ENCODE data around the gene DNAJB5.
A peak's percentile ranks its signal among the peaks of the same experiment; 100 is the strongest.
"Not testable (repeated sequence)": the region's sequence is repeated elsewhere in the genome, so short reads cannot be mapped to it uniquely, and the experiment has no call there.

The DNAJB5 gene

DNA sequence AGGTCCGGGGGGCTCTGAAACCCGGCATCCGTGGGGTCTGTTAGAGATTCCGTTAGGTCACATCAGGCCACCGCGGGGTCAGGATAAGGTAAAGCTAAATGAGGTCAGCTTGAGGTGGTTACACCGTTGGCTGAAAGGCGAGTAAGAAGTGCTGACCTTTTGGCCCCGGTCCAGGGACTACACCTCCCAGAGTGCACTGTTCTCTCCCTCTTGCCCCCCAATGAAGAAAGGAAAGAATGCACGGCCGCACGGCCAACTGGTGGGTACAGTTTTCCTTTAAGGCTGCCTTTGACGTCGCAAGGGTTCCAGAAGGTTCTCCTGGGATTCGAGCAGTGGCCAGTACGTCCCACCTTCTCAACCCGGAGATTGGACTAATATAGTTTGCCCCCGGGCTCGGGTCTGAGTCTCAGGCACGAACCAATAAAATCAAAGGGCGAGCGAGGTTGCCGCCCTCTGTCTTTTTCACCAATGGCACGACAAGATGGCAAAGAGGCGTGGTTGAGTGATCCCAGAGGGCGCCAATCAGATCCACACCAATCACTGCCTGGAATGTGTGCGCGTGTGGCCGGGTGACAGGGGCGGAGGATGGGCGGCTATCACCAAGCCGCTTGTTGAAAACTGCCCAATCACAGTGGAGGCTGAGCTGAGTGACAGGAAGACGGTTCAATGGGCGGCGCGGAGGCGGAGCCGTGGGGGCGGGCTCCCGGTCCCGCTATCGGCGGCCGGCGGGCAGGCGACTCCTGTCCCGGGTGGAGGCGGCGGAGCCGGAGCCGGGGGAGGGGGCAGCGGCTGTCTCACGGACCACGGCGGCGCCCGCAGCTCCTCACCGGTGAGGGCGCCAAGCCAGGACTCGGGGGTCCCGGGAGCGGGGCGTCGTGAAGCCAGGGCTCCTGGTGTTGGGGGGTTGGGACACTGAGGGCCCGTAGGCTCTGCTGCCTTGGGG, at the start of gene DNAJB5:
Gene DNAJB5, plus strand, starts transcription at position 743 of the 943 bp plus-strand sequence. CDS start 886 bp downstream, outside the sequence.
- ATAC-seq (peak; percentile 89), DNase-seq (peak; percentile 97)

DNA sequence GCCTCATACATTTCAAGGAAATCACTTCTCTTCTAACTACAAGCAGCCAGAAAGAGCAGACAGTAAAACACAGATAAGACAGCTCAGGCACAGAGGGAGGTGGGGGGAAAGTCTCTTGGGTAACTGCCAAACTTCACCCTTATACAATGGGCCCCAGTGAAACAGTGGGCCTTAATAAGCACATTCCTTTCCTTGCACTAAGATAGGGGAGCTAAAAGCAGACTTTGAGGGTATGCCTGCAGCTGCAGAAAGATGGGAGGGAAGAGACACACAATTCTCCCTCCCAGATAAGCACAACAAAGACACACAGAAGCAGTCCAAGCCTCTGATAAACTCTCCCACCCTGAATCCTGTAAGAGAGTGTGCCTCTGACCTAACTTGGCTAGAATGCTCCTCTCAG, 49.6 kb upstream of the DNAJB5 start:
- not testable (repeated sequence) for DNase-seq, ATAC-seq

DNA sequence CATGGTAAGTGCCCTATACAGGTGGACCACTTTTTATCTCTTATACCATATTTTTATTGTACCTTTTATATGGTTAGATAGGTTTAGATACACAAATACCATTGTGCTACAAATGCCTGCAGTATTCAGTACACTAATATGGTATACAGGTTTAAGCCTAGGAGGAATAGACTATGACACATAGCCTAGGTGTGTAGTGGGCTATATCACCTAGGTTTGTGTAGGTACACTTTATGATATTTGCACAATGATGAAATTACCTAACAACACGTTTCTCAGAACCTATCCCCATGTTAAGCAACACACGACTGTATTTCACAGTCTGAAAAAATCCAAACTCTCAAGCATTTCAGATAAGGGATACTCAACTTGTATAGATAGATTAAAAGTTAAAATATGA, 41.1 kb upstream of the DNAJB5 start:
- no peak for ATAC-seq
- DNase-seq: no peak

DNA sequence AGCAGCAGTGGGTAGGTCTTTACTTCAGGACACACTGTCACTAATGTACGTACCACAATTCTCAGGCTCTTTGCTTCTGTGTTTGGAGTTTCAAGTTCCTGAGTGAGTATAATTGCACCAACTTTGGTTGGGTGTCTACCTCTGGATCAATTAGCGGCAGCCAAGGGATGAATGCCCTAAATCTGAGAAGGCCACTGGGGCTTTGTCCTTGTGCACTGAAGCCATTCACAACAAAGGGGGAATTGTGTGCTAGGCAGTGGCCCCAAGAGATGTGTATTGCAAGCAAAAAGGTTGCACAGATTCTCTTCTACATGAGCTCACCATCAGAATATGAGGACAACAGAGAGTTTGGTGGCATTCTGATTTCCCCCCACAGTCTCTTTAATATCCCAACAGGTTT, 35.3 kb upstream of the DNAJB5 start:
- ATAC-seq: no peak
- no peak for DNase-seq

DNA sequence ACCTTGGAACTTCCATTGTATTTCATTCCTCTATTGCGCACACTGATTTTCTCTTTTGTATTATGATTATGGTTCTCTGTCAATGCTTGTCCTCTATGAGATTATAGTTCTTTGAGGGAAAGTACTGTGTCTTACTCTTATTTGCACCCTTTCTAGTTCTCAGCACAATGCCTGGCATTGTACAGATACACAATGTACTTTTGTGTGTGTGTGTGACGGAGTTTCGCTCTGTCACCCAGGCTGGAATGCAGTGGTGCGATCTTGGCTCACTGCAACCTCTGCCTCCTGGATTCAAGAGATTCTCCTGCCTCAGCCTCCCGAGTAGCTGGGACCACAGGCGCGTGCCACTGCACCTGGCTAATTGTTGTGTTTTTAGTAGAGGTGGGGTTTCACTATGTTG, 33.5 kb upstream of the DNAJB5 start:
- not testable (repeated sequence) for ATAC-seq, DNase-seq

DNA sequence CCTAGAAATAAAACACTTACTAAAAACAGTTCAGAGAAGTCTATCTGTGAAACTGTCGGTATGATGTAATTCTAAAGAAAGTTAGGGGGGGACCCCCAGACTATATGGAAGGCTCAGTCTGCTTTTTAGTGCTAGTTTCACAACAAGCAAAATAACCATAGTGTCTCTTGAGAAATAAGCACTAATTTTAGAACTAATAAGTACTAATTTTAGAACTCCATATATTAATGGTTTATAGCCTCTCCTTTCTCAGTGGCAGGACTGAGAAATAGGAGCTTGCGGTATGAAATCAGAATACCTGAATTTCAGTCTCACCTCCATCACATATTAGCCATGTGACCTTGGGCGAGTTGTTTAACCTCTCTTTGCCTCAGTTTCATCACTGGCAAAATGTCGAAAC, 32.9 kb upstream of the DNAJB5 start:
- DNase-seq: no peak
- no peak for ATAC-seq

DNA sequence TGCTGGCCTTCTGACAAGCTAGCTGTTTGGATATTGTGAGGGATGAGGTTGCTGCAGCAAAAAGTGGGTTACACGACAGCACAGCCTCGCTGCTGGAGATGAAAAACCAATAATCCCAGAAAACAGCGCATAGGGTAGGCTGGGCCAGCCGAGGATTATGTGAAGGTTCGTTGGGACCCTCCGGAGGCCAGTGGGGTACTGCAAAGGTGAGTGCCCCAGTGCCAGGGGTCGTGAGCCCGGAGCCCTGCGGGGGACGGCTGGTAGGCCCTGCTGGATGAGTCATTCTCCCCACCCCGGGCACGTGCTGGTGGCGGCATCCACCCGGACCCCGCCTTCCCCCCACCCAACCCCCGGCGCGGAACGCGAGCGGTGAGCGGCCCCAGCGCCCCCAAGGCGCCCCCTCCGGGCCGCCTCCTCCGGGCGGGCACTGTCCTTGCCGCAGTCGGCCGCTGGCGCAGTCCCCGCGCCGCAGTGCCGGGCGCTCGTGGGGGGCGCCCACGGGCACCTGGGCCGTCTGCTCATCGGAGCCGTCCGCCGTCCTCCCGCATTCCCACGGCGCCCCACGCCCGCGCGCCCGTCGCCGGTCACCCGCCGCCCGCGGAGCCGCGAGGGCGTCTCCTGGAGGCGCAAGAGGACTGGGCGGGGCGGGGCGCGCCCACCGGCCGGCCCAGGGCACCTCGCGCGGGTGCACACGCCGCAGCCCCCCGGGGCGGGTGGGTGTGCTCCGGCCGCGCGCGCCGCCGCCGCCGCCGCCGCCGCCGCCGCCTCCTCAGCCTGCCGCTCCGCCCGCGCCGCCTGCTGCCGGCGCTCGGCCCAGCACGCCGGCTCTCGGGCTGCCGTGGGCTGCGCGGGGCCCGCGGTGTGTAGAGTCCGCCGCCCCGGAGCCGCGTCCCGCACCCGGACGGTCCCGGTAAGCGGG, 31.8 kb upstream of the DNAJB5 start, which contains the start of gene PHF24:
Gene PHF24, plus strand, starts transcription at position 794 of the 919 bp plus-strand sequence. CDS start 13,014 bp downstream, outside the sequence.
- ATAC-seq (peak; percentile 44), DNase-seq (peak; percentile 25)

DNA sequence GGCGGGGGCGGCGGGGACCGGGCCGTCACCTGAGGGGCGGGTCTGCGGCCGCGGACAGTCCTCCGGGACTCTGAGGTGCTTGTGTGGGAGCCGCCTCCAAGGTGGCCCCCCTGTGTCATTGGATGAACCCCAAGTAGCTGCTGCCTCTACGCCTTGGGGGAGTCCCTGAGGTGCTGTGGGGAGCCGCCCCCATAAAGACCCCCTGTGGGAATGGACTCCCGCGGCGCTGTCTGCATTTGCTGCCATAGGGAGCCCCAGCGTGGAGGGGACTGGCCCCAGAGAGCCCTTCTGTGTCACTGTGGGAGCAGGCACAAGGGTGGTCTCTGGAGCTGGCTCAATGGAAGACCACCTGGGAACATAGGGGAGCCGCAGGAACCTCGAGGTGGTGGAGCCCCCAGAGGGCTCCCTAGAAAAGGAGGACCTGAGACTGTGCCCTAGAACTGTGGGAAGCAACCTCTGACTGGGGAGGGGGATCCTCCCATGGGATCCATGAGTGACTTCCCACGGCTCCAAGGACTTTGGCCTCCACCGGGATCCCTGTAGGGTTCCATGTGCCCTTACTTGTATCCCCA, 31.0 kb upstream of the DNAJB5 start:
- DNase-seq (no peak), ATAC-seq (no peak)

DNA sequence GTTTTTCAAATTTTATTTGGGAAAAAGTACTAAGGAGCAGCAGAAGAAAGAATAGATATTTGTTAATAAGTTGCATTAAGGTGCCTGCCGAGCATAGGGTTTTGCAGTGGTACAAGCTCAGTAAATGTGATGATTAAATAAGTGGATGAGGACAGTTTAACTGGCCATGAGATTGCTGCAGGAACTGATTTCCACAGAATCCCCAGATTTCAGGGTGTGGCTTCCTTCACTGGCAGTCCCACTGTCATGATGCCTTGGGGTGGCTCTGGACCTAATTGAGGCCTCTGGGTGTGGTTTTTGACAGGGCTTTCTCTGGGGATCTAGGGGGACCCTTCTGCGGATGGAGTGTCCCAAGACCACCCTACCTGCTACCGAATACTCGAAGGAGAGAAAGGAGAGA, 30.1 kb upstream of the DNAJB5 start:
- DNase-seq (no peak), ATAC-seq (no peak)

DNA sequence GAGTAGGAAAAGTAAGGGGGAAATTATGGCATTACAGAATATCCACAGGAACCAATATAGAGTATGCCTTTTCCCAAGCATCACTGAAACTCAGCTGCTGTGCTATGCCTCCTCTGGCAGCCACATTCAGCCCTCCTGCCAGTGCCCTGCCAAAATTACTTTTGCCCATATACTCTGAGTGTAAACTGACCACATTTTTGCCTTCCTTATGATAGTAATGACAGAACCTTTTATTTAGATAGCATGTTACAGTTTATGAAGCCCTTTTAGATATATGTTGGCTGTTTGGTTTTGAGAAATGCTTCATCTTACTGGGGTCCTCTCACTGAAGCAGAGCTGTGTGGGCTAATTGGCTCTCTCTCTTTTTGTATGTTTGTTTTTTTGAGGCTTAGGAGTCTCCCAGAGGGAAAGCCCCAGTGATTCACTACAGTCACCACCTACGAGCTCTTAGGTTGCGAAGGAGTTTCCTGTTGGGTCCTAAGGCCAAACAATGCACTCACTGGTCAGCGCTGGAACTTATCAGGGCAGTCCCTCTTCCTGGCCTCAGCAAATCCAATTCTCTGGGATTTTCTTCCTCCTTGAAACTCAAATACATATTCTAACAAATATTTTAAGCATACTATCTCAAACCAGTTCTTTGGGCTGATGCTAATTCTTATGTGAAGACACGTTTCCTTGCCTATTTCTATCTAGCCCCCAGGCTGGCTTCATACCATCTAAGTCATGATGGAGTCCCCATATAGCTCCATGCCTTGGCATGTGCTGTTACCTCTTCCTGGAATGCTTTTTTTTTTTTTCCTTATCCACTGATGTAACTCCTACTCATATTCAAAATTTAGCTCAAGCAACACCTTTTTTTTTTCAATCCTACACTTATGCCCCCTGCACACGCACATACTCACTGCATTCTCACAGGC, 27.7 kb upstream of the DNAJB5 start:
- DNase-seq (peak; percentile 29), ATAC-seq (peak; percentile 87)

DNA sequence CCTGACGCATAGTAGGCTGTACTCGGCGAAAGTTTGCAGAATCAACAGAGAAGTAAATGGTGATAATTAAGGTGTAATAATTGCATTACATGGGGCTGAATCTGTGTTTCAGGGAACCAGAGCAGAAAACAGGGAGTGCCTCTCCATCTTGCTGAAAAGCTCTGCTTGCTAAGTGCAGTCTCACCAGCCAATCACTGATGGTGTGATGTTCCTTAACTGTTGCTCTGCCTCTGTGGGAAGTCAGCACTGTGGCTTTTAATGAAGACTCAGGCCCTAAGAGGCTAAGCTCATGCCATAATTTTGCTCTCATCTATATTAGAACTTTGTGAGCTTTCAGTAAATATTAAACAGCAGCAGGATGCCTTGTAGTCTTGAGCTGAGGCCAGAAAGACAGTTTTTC, 27.0 kb upstream of the DNAJB5 start:
- no peak for DNase-seq
- ATAC-seq: no peak

DNA sequence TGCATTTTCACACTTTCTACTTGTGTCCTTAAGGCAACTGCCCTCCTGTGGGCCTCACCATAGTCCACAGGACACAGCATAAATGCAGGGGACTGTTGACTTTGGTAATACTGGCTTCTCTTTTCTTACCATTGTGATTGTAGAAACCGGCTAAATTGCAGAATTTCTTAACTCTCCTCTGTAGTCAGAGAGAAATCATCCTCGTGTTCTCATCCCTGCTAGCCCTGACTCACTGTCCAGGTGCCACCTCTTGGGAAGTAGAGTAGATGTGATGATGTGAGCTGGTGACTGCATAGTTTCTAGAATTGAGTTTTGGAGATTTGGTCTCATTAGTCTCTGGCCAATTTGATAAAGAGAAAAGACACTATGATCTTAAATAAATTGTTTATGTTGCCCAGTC, 26.0 kb upstream of the DNAJB5 start:
- no peak for DNase-seq
- no peak for ATAC-seq

DNA sequence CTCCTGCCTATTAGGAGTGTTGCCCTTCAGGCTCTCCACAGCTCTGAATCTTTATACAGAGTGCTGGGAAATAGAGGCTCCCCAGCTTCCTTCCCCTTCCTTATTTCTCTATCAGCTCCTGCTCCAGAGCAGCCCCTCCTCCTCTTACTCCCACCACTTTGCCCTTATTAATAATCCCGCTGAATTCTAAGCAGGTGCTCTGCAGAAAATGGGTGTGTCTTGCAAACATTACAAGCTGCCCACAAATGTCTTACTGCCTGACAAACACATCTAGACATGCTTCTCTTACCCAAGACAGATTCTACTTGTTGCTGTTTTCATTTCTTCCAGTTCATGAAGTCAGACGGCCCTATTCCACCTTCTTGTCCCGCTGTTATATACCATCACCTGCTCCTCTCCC, 25.1 kb upstream of the DNAJB5 start:
- ATAC-seq (no peak), DNase-seq (no peak)

DNA sequence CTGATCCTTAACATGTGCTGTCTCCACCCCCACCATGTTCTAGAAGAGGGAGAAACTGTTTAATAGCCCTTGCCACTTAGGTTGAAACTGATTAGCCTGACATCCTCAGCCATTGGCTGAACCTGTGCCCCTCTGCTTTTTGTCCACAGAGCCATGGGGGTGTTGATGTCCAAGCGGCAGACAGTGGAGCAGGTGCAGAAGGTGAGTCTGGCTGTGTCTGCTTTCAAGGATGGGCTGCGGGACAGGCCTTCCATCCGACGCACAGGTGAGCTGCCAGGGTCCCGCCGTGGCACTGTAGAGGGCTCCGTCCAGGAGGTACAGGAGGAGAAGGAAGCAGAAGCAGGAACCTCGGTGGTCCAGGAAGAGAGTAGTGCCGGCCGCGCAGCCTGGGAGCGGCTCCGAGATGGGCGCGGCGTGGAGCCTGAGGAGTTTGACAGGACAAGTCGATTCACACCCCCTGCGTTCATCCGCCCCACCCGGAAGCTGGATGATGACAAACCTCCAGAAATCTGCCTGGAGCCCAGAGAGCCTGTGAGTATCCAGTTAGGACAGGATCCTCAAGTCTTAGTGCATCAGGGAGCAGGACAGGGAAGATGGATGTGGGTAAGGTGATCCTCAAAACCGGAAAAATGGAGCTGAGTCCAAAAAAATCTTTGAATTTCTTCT, 18.3 kb upstream of the DNAJB5 start:
- ATAC-seq (no peak), DNase-seq (no peak)

DNA sequence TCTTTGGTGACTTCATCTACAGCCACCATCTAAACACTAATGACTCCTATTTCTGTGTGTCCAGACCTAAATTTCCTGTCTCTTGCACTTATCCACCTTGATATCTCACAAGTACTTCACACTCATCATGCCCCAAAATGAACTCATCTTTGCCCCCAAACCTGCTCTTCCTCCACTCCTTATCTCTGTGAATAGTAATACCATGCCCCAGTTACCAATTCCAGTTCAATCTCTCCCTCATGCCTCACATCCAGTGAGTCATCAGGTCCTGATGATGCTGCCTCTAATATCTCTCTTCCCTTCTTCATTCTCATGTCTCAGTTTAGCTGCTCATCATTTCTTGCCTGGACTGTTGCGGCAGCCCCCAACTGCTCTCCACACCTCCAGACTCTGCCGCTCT, 14.9 kb upstream of the DNAJB5 start:
- ATAC-seq (no peak), DNase-seq (no peak)

DNA sequence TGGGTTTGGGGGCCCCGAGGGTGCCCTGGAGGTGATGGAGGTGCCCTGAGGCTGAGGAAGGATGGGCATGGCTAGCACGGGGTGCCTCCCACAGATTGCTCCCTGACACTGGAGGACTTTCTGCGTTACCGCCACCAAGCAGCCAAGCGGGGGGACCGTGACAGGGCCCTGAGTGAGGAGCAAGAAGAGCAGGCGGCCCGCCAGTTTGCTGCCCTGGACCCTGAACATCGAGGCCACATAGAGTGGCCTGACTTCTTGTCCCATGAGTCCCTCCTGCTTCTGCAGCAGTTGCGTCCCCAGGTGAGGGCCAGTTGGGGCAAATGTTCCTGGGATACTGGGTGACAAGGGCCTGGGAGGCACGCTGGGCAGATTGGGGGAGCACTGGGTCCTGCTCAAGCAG, 13.1 kb upstream of the DNAJB5 start:
- ATAC-seq (no peak), DNase-seq (no peak)

DNA sequence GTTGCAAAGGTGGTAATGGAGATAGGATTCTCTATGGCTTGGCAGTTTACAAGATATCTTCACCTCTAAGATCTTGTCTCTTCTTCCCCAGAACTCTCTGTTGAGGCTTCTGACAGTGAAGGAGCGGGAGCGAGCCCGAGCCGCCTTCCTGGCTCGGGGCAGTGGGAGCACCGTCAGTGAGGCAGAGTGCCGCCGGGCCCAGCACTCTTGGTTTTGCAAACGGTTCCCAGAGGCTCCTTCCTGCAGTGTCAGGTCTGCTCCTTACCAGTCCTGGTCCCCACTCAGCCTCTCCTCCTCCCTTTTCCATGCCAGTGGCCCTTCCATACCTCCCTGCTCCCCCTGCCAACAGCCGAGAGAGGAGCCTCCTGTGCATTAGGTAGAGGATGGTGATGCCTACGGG, 12.6 kb upstream of the DNAJB5 start:
- DNase-seq (no peak), ATAC-seq (no peak)

DNA sequence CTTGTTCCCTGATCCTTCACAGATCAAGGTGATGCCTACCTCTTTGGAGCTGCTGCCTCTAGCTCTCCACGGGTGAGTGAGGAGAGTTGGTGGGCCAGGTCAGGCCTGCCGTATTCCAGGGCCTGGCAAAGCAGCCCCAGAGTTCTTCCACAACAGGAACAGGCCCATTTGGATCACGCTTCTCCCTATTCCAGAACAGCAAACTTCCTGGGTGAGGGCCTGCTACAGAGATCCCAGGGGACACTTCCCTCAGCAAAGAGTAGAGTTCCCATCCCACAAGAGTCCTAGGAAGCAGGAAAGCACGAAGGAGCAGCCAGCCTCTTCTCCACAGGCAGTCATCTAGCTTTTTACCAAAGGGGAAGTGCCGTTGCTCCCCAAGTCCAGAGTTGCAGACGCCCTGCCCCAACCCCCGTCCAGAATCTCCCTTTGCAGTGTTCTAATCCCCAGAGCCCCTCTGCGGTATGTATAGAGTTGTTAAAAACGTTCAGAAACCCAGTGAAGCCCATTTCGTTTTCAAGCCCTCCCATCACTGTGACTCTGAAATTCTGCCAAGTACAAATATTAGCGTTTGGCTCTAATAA, 9.3 kb upstream of the DNAJB5 start:
- DNase-seq: no peak
- no peak for ATAC-seq

DNA sequence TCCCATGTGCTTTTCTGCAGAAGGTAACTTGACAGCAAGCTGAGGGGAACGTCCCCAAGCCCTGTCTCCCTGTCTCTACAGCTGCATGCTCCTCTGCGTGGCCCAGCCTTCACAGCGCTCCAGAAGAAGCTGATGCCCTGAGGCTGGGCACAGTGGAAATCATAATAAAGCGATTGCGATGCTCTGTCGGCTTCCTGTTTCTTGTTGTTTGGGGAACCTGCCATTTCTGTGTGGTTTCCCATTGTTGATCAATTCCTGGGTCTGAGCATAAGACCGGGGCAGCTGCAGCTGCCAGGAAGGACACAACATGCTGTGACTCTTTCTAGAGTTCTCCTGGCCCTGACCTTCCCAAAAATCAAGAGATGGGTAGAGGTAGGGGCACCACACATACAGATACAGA, 7.2 kb upstream of the DNAJB5 start:
- DNase-seq (no peak), ATAC-seq (no peak)

DNA sequence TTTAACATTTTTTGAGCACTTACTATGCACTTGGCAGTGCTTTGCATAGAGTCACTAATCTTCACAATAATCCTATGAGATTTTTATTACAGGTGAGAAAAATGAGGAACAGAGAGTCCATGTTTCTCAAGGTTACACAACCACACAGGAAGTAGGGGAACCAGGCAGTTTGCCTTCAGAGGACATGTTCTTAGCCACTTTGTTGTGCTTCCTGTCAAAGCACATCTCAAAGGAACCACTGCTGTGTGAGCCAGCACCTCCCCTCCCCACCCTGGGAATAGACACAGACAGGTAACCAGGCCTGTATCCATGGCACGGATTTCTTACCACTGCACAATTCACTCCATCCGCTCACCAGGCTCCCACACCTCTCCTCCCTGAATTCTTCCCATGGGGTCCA, 6.3 kb upstream of the DNAJB5 start:
- no peak for ATAC-seq

More for the DNA sequence above, 6.3 kb upstream of the DNAJB5 start:
- no peak for DNase-seq

All from stimulated activated naive CD8-positive, alpha-beta T cell treated with anti-CD3 and anti-CD28 coated beads, Interleukin-15, Interleukin-2, amounts not matched to agents 100 U/mL and 50 U/mL, for 24 hours (primary cell).